GM18520 (cell line): ENCODE results near the gene LRP5.

ENCODE experiments used
- ATAC-seq: cut with Tn5 transposase; IDR thresholded peaks from one replicate; pipeline ENCODE4 v1.9.1; 2021; ENCODE audit not compliant: unreplicated experiment

Gene LRP5

DNA sequence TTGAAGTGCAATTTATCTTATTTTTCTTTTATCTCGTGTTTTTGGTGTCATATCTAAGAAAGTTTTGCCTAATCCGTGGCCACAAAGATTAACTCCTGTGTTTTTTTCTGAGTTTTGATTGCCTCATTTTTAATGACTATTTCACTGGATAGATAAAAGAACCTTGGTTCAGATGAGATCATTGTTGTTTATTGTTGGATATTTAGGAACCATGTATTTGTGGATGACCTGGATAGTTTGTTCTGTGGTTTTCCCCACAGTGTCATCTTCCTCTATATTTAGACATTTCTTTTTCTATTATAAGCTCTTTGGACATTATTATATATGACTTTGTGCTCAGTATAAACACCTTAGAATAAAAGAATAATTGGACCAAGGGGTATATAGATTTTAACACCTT lies 185.4 kb downstream of the LRP5 start:
- ATAC-seq = no peak

DNA sequence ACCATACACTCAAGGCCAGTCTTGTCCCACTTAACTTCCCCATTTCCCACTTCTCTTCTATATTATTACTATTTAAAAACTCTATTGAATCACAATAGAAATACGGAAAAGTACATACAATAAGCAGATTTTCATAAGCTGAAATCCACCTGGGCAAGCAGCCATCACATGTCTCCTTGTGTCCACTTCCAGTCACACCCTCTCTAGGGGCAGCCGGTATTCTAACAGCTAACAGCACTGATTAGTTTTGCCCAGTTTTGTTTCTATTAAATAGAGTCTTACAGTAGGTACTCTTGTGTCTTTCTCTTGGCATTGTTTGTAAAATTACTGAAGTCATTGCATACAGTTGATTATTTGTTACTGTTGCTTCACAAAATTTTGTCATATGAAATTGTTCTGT lies 185.9 kb downstream of the LRP5 start:
- no peak for ATAC-seq
